NCI-H2196 (cell line): Measurements from ENCODE around the gene CEBPA.

Experiments used
- DNase-seq: peaks from one replicate; lab custom pipeline; 2025; ENCODE audit not compliant: unreplicated experiment; lab: John Stamatoyannopoulos, UW

Gene CEBPA

GRCh38 chr19:33252418-33252962 lies 49.8 kb downstream of the CEBPA start:
- DNase-seq, result no peak

GRCh38 chr19:33251526-33252090 lies 50.7 kb downstream of the CEBPA start:
- DNase-seq, result no peak

- no peak for DNase-seq
Measured at GRCh38 chr19:33251076-33251475, 51.3 kb downstream of the CEBPA start.

- no peak for DNase-seq
Measured at GRCh38 chr19:33250500-33250899, 51.8 kb downstream of the CEBPA start.
